HepG2 (cell line): ENCODE data around the gene DCC. TPM values are rescaled to one million over a fixed set of nuclear protein-coding genes. Genes with fewer than 3 reads are reported as not detected.
A peak's percentile ranks its signal among the peaks of the same experiment; 100 is the strongest.

Experiments
- ATAC-seq: fragments of 200-7000 bp; cut with Tn5 transposase; 3 replicates; pipeline ENCODE4 v1.9.1; 2020; ENCODE audit warnings: mild to moderate bottlenecking, moderate library complexity
- BruUV-seq: library from RNA; stranded (reverse); fragments of 400-500 nt; replicated peaks from 2 replicates; lab custom pipeline; 2021; lab: Mats Ljungman, UMichigan
- CTCF ChIA-PET: fragments of 300-600 bp; formaldehyde crosslinking; extraction: SDS; loops from one replicate; lab custom pipeline; 2021; ENCODE audit warnings: low total read pairs, inconsistent platforms, low intra/inter-chr PET ratio; lab: Yijun Ruan, JAX
- POLR2A ChIA-PET: fragments of 350-600 bp; sonication (Branson Sonifier 250); formaldehyde crosslinking; loops from one replicate; lab custom pipeline; 2020; ENCODE audit warnings: antibody characterized with exemption, inconsistent platforms; lab: Yijun Ruan, JAX
- DNase-seq: peaks from one replicate; pipeline ENCODE4 v3.0.0-alpha.2; 2015; ENCODE audit warnings: low spot score
- FAIRE-seq: peaks from 3 replicates; lab custom pipeline; 2011; peaks lifted over from hg19 to GRCh38; lab: Jason Lieb, UNC
- H2AFZ ChIP-seq: one replicate; pipeline ENCODE4 v1.6.1; 2011; ENCODE audit warnings: low read length, inconsistent platforms
- H3K27ac ChIP-seq: fragments of 300-600 bp; 3 replicates; pipeline ENCODE4 v1.8.0; 2011; ENCODE audit warnings: mixed run types, mild to moderate bottlenecking, mixed read lengths, low read length, inconsistent platforms; ENCODE audit not compliant: insufficient read depth; ENCODE audit errors: extremely low read length
- H3K27me3 ChIP-seq, 2 experiments: fragments of 200-600 bp in 1 of 2; 2 replicates in 1 of 2; 3 replicates in 1 of 2; pipeline versions ENCODE4 v1.6.0 to v1.8.0; 2011; ENCODE audit warnings: low read length in 2 of 2, mild to moderate bottlenecking in 2 of 2, moderate library complexity in 2 of 2, inconsistent platforms in 1 of 2; ENCODE audit not compliant: insufficient read depth in 2 of 2, control insufficient read depth in 1 of 2
- H3K36me3 ChIP-seq, 2 experiments: fragments of 200-600 bp in 1 of 2; replicated peaks in 1 of 2; 2 replicates in 1 of 2; 3 replicates in 1 of 2; pipeline versions ENCODE4 v1.5.1 to v1.8.0; 2011; ENCODE audit warnings: low read length in 2 of 2, inconsistent platforms in 1 of 2; ENCODE audit not compliant: insufficient read depth in 2 of 2, control insufficient read depth in 1 of 2
- H3K4me1 ChIP-seq: 2 replicates; pipeline ENCODE4 v1.5.1; 2012; ENCODE audit warnings: low read length, inconsistent platforms; ENCODE audit not compliant: insufficient read depth
- H3K4me2 ChIP-seq: 2 replicates; pipeline ENCODE4 v1.6.0; 2011; ENCODE audit warnings: low read depth, low read length, inconsistent platforms
- H3K4me3 ChIP-seq, 3 experiments: fragments of 200-600 bp in 1 of 3; sonication (generic), shearing (Covaris generic) in 1 of 3; replicated peaks in 1 of 3; 2 replicates each; pipeline ENCODE4 v1.5.1; 2011 to 2016; ENCODE audit warnings: low read length in 3 of 3, inconsistent platforms in 2 of 3, low read depth in 2 of 3, mild to moderate bottlenecking in 2 of 3, control low read depth in 1 of 3, mixed read lengths in 1 of 3; ENCODE audit not compliant: insufficient read depth in 1 of 3
- H3K79me2 ChIP-seq: one replicate; pipeline ENCODE4 v1.6.1; 2011; ENCODE audit warnings: low read length, inconsistent platforms; ENCODE audit not compliant: insufficient read depth
- H3K9ac ChIP-seq: 2 replicates; pipeline ENCODE4 v1.6.0; 2011; ENCODE audit warnings: mild to moderate bottlenecking, low read depth, low read length, inconsistent platforms; ENCODE audit not compliant: insufficient read depth
- H3K9me3 ChIP-seq: 2 replicates; pipeline ENCODE4 v1.5.1; 2012; ENCODE audit warnings: mild to moderate bottlenecking, low read length
- H4K20me1 ChIP-seq: 2 replicates; pipeline ENCODE4 v1.6.0; 2011; ENCODE audit warnings: inconsistent platforms, mild to moderate bottlenecking, low read length, moderate library complexity; ENCODE audit not compliant: insufficient read depth
- CBFB ChIP-seq: sonication (generic); formaldehyde crosslinking; IDR thresholded peaks from 2 replicates; pipeline ENCODE4 v1.4.0; 2020; ENCODE audit warnings: missing genetic modification reagents
- CCAR2 ChIP-seq: fragments of 200-400 bp; formaldehyde crosslinking; optimal IDR thresholded peaks from 2 replicates; pipeline ENCODE3; 2018; ENCODE audit warnings: low read depth, mild to moderate bottlenecking, low read length, moderate library complexity
- DMAP1 ChIP-seq: IDR thresholded peaks from 2 replicates; pipeline ENCODE4 v1.6.1; 2016
- HNRNPK ChIP-seq: fragments of 200-400 bp; formaldehyde crosslinking; IDR thresholded peaks from 2 replicates; pipeline ENCODE4 v1.6.1; 2018; ENCODE audit warnings: low read length, low read depth, moderate library complexity, mild to moderate bottlenecking; ENCODE audit not compliant: poor library complexity, severe bottlenecking
- HOXA9 ChIP-seq: sonication (generic); formaldehyde crosslinking; IDR thresholded peaks from 2 replicates; pipeline ENCODE4 v1.8.1; 2022; ENCODE audit warnings: missing genetic modification reagents, mild to moderate bottlenecking, moderate library complexity, borderline replicate concordance
- KDM5A ChIP-seq: fragments of 200-600 bp; sonication (generic); IDR thresholded peaks from 2 replicates; pipeline ENCODE4 v1.7.0; 2018; ENCODE audit warnings: antibody characterized with exemption, mild to moderate bottlenecking, low read length, borderline replicate concordance
- MAFF ChIP-seq: IDR thresholded peaks from 2 replicates; pipeline ENCODE4 v1.6.1; 2011; ENCODE audit warnings: low read depth, low read length, improper control_type of control experiment
- MAFK ChIP-seq, 2 experiments: IDR thresholded peaks in 1 of 2; conservative IDR thresholded peaks in 1 of 2; 2 replicates each; pipeline ENCODE4 v1.6.1; 2011; ENCODE audit warnings: improper control_type of control experiment in 2 of 2, low read length in 2 of 2
- NR2F1 ChIP-seq, 2 experiments: fragments of 450-650 bp in 1 of 2; formaldehyde crosslinking in 1 of 2; IDR thresholded peaks; 2 replicates each; pipeline versions ENCODE4 v1.5.0 to v1.6.1; 2016 to 2020; ENCODE audit warnings: mild to moderate bottlenecking in 1 of 2, missing compliant biosample characterization in 1 of 2, missing genetic modification reagents in 1 of 2, moderate library complexity in 1 of 2
- SRSF1 ChIP-seq: fragments of 200-400 bp; formaldehyde crosslinking; optimal IDR thresholded peaks from 2 replicates; pipeline ENCODE3; 2017; ENCODE audit warnings: mild to moderate bottlenecking, low read depth, low read length, moderate library complexity
- ZNF691 ChIP-seq: sonication (generic); formaldehyde crosslinking; IDR thresholded peaks from 2 replicates; pipeline ENCODE4 v1.4.0; 2020; ENCODE audit warnings: missing genetic modification reagents, low read depth, mild to moderate bottlenecking, borderline replicate concordance
- WGBS: methylation state at CpG from one replicate; pipeline ENCODE4 v1.1.6; 2017; ENCODE audit warnings: low lambda C conversion rate; 5-methylcytosine and 5-hydroxymethylcytosine counted together
- in situ Hi-C: cut with HindIII; loops from 2 replicates; pipeline ENCODE4 v1.10.0; 2017; ENCODE audit warnings: low pct_unique_long_range_greater_than_20kb; ENCODE audit not compliant: extremely low pct_ligation_motif_present
- intact Hi-C: fragments of 100-400 bp; cut with micrococcal nuclease; formaldehyde crosslinking; loops from one replicate; pipeline ENCODE4 v1.10.0; 2022; ENCODE audit not compliant: unreplicated experiment
- polyA plus RNA-seq, 8 experiments: library from polyadenylated mRNA; depleted of rRNA in 3 of 8; stranded (reverse) in 7 of 8; unstranded in 1 of 8; fragments of >200 nt; fragmentation: Illumina TruSeq in 4 of 8; extraction: Trizol in 4 of 8; gene quantifications; 2 replicates each; pipeline versions ENCODE4 v1.2.1 to v1.2.3, GENCODE V29; 2011 to 2016; ENCODE audit warnings: low read depth in 4 of 8, missing spikeins in 1 of 8, mixed read lengths in 1 of 8; ENCODE audit not compliant: insufficient read depth in 1 of 8
- total RNA-seq, 5 experiments: library from RNA; depleted of rRNA; stranded (reverse); fragments of >200 nt; fragmentation: Illumina TruSeq; extraction: Trizol; gene quantifications; 2 replicates each; pipeline ENCODE4 v1.2.3, GENCODE V29; 2016; ENCODE audit warnings: low read depth in 1 of 5

The DCC gene
- total and polyA plus RNA-seq, 2 of the 13 experiments (the other 11 are each of a cell fraction or from before 2014, with no cell fraction given) = not detected

GRCh38 chr18:52971097-52971496 is 631.1 kb downstream of the DCC start:
- CTCF ChIA-PET = no interaction called here
- H3K27me3 ChIP-seq = no peaks in the 10 kb centered on the region
- H3K9ac ChIP-seq = no peak overlapping the region
- no peak overlapping the region for H3K4me3 ChIP-seq
- no peaks in the 10 kb centered on the region for H3K4me1 ChIP-seq
- no peaks in the 10 kb centered on the region for H3K79me2 ChIP-seq
- no peak overlapping the region for H2AFZ ChIP-seq
- no peaks in the 10 kb centered on the region for H3K36me3 ChIP-seq
- 14% methylated on average over 2 of the region's 2 CpGs for WGBS
- DNase-seq = no peak
- in situ Hi-C loops (no loop called here), intact Hi-C loops (no loop called here)
- no peaks in the 10 kb centered on the region for H3K9me3 ChIP-seq
- TF ChIP-seq CCAR2 (no peak), SRSF1 (no peak), NR2F1 (CRISPR knock-in tag; IDR thresholded peaks at IDR 0.05) (no peak), ZNF691 (no peak), KDM5A (no peak), MAFF (peak; percentile 24; the same call in 1 of the 2 replicates), HOXA9 (no peak), HNRNPK (no peak), MAFK (conservative IDR thresholded peaks at IDR 0.05 in 1 of 2, IDR thresholded peaks at IDR 0.05 in 1 of 2; ENCODE audit: low read length in 2 of 2) (peak; percentile 15 to 53; a peak in 1 of 4 replicates), DMAP1 (no peak), CBFB (CRISPR knock-in tag) (no peak)
- no peak for ATAC-seq
- H3K4me2 ChIP-seq = no peak overlapping the region
- BruUV-seq = no TSS peak
- H3K27ac ChIP-seq = no peak overlapping the region
- FAIRE-seq = no peak
- POLR2A ChIA-PET = no interaction called here
- no peaks in the 10 kb centered on the region for H4K20me1 ChIP-seq
